Gastrocnemius medialis (tissue), 4 donors: Measurements from ENCODE around the gene ZBTB44. TPM values are rescaled to one million over a fixed set of nuclear protein-coding genes. Genes with fewer than 3 reads are reported as not detected.

Experiments used
- ATAC-seq, 2 donors: fragments of 150-250 bp; one replicate each; pipeline ENCODE4 v1.9.1; 2016
- DNase-seq, 2 donors: peaks; one replicate each; pipeline ENCODE4 v3.0.0-alpha.2; 2019
- H3K27ac ChIP-seq, 4 donors: fragments of 200-600 bp; sonication (generic); 1 replicate in 1 of 4; 2 replicates in 3 of 4; pipeline ENCODE4 v1.5.1; 2016 to 2018; ENCODE audit warnings: mild to moderate bottlenecking in 2 of 4, moderate library complexity in 1 of 4
- H3K27me3 ChIP-seq, 3 donors: fragments of 200-600 bp; sonication (generic) in 2 of 3; 1 replicate in 1 of 3; 2 replicates in 2 of 3; pipeline versions ENCODE4 v1.5.1 to v1.6.0; 2016 to 2019; ENCODE audit warnings: mild to moderate bottlenecking in 1 of 3, moderate library complexity in 1 of 3
- H3K36me3 ChIP-seq, 2 donors: fragments of 200-600 bp; sonication (generic) in 1 of 2; one replicate each; pipeline ENCODE4 v1.5.1; 2017 to 2018
- H3K4me1 ChIP-seq, 2 donors: fragments of 200-600 bp; sonication (generic) in 1 of 2; one replicate each; pipeline ENCODE4 v1.5.1; 2016 to 2017; ENCODE audit warnings: mild to moderate bottlenecking in 2 of 2
- H3K4me3 ChIP-seq, 4 donors: fragments of 200-600 bp; sonication (generic) in 3 of 4; 1 replicate in 1 of 4; 2 replicates in 3 of 4; pipeline ENCODE4 v1.5.1; 2016 to 2019; ENCODE audit warnings: mild to moderate bottlenecking in 2 of 4
- H3K9me3 ChIP-seq, 3 donors: fragments of 200-600 bp; sonication (generic) in 2 of 3; 1 replicate in 1 of 3; 2 replicates in 2 of 3; pipeline ENCODE4 v1.5.1; 2016 to 2019
- POLR2A ChIP-seq, 2 donors: fragments of 450-650 bp; IDR thresholded peaks; one replicate each; pipeline ENCODE4 v1.6.1; 2017; ENCODE audit warnings: antibody characterized with exemption in 2 of 2, mild to moderate bottlenecking in 2 of 2, moderate library complexity in 2 of 2
- in situ Hi-C, 4 donors: fragments of 200-750 bp; cut with MboI; loops; one replicate each; pipeline versions ENCODE4 v1.15.0 to v1.8.0; 2017; ENCODE audit warnings: low sequenced_read_pairs in 4 of 4
- intact Hi-C: fragments of 100-400 bp; cut with DNase I; formaldehyde crosslinking; loops from one replicate; pipeline ENCODE4 v1.15.1; 2023; ENCODE audit warnings: low total_unique reads
- total RNA-seq, 4 donors: library from RNA; depleted of rRNA; stranded (reverse); fragments of >200 nt; gene quantifications; one replicate each; pipeline versions ENCODE4 v1.1.0 to v1.2.3, GENCODE V29; 2016
- TF ChIP-seq, protein P1 (sequence below), 5 experiments: fragments of 450-650 bp in 3 of 5; fragments of 200-600 bp in 2 of 5; sonication (generic) in 2 of 5; IDR thresholded peaks in 4 of 5; conservative IDR thresholded peaks in 1 of 5; 1 replicate in 4 of 5; 2 replicates in 1 of 5; pipeline ENCODE4 v1.5.1; 2016 to 2019; ENCODE audit warnings: antibody characterized with exemption in 5 of 5, mild to moderate bottlenecking in 3 of 5, moderate library complexity in 3 of 5

Gene ZBTB44
- total RNA-seq, 4 donors from 2014 or later, result 57.4 to 108 (median 68.8) TPM

DNA sequence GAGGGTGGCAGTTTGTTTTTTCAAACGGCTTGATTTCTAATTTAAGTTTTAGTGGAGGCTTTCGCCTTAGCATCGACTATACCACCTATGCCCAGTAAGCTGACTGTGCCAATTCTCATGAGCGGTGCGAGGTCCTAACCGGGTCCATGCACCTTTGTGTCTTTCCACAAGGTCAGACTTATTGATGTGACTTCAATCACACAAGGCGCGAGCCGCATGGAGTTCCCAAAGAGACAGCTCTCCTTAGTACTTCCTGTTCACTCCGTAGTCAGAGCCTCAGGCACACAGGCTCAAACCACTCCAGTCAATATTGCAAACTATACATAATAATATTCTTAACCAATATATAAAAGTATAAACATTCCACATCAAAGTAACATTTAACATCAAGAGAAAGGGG is 136.9 kb downstream of the ZBTB44 start:
- peaks cover 19 to 21% of the 10 kb centered on the region in 2 donors for H3K4me1 ChIP-seq
- H3K27ac ChIP-seq, result no peak overlapping the region
- H3K27me3 ChIP-seq, result no peaks in the 10 kb centered on the region

More for the DNA sequence above, 136.9 kb downstream of the ZBTB44 start:
- no peaks in the 10 kb centered on the region for H3K36me3 ChIP-seq
- in situ Hi-C loops, result no loop called here
- no peaks in the 10 kb centered on the region for H3K9me3 ChIP-seq
- intact Hi-C loops, result no loop called here
- ATAC-seq, result no peak
- TF ChIP-seq POLR2A (IDR thresholded peaks at IDR 0.05), result no peak
- TF ChIP-seq, protein P1, sequence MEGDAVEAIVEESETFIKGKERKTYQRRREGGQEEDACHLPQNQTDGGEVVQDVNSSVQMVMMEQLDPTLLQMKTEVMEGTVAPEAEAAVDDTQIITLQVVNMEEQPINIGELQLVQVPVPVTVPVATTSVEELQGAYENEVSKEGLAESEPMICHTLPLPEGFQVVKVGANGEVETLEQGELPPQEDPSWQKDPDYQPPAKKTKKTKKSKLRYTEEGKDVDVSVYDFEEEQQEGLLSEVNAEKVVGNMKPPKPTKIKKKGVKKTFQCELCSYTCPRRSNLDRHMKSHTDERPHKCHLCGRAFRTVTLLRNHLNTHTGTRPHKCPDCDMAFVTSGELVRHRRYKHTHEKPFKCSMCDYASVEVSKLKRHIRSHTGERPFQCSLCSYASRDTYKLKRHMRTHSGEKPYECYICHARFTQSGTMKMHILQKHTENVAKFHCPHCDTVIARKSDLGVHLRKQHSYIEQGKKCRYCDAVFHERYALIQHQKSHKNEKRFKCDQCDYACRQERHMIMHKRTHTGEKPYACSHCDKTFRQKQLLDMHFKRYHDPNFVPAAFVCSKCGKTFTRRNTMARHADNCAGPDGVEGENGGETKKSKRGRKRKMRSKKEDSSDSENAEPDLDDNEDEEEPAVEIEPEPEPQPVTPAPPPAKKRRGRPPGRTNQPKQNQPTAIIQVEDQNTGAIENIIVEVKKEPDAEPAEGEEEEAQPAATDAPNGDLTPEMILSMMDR (IDR thresholded peaks at IDR 0.05 in 4 of 5, conservative IDR thresholded peaks at IDR 0.05 in 1 of 5), result no peak
- no peak overlapping the region for H3K4me3 ChIP-seq
- DNase-seq, result no peak

Other genes with a start within 250 kb of the ZBTB44 start
- gene APLP2, start 245.0 kb downstream of the ZBTB44 start, total RNA-seq, result 100 to 1,000 TPM in 1 of 4 donors, 10 to 100 TPM in 3; 80.4 to 110 (median 82.1) TPM
- 1 to 10 TPM in 3 of 4 donors, under 1 TPM in 1; 0.20 to 2.2 (median 1.3) TPM for gene ST14, start 155.1 kb downstream of the ZBTB44 start, total RNA-seq
- under 1 TPM in 3 of 4 donors, not detected in 1; 0.26 to 0.46 (median 0.29) TPM for gene ADAMTS8, start 113.7 kb upstream of the ZBTB44 start, total RNA-seq
- gene ADAMTS15, start 133.7 kb upstream of the ZBTB44 start, total RNA-seq, result 1 to 10 TPM; 1.2 to 3.4 (median 1.9) TPM